AML-193 (cell line): ENCODE data around the gene RRP8.

Experiments
- DNase-seq, 2 experiments: peaks; one replicate each; lab custom pipeline; 2025; lab: John Stamatoyannopoulos, UW

RRP8 gene

GRCh38 chr11:6603287-6604080, at the start of gene RRP8, which contains the start of gene ILK:
Gene RRP8, minus strand, starts transcription at chr11:6603616. Its CDS starts 114 bp downstream, at chr11:6603502.
Gene ILK, plus strand, starts transcription at chr11:6603774. Its CDS starts 498 bp downstream, at chr11:6604272.
- peak; percentile 74 for DNase-seq

GRCh38 chr11:6653097-6653496, 49.7 kb upstream of the RRP8 start:
- peak; percentile 19 to 25 for DNase-seq

DNA sequence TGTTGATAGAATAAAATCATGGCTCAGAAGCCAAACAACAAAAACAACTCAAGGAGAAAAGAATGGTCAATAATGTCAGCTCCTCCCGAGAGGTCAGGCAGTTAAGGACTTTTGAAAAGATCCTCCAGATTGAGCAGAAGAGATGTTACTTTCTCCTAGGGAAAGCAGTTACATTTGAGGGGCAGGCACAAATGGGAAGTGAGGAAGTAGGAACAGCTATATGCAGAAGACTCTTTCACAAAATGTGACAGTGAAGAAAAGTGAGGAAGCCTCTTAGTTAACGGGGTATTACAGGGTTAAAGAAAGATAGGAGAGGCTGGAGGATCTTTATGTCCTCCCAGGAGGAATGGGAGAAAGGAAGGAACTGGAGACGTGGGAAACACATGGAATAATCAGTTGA, 48.8 kb upstream of the RRP8 start:
- no peak for DNase-seq

DNA sequence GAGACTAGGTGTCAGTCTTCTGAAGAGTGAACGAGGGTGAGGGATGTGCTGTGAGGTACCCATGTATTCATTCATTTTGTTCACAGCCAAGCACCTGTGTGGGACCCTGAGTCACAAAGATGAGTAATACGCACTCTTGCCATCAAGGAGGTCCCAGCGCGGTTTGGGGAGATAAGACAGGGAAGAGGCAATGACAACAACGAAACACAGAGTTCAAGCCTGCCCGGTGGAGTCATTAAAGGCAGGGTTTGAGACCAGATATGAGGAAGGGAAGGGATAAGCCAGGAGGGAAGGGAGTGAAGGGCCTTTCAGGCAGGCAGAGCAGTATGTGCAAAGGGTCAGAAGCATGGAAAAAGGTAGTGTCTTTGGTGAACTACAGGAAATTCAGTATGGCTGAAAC, 47.6 kb upstream of the RRP8 start:
- no peak for DNase-seq

GRCh38 chr11:6650104-6650503, 46.7 kb upstream of the RRP8 start:
- no peak for DNase-seq

- DNase-seq, result no peak
Observed at GRCh38 chr11:6648501-6648900, 45.1 kb upstream of the RRP8 start.

DNA sequence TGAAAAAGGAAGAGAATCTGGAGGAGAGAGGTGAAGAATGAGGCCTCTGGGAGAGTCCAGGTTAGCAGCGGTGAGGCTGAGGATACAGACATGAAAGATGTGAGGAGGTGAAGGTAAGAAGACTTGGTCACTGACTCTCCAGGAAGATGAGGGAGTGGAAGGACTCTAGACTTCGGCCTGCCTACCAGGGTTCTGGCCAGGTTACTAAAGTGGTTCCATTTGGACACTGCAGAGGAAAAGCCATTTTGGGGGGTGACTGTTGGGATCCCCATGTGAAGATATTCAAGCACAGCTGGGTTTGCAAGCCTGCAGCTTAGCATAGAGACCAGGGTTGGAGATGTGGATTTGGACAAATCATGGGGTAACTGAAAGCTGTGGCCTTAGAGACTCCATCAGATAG, 44.4 kb upstream of the RRP8 start:
- no peak for DNase-seq

DNA sequence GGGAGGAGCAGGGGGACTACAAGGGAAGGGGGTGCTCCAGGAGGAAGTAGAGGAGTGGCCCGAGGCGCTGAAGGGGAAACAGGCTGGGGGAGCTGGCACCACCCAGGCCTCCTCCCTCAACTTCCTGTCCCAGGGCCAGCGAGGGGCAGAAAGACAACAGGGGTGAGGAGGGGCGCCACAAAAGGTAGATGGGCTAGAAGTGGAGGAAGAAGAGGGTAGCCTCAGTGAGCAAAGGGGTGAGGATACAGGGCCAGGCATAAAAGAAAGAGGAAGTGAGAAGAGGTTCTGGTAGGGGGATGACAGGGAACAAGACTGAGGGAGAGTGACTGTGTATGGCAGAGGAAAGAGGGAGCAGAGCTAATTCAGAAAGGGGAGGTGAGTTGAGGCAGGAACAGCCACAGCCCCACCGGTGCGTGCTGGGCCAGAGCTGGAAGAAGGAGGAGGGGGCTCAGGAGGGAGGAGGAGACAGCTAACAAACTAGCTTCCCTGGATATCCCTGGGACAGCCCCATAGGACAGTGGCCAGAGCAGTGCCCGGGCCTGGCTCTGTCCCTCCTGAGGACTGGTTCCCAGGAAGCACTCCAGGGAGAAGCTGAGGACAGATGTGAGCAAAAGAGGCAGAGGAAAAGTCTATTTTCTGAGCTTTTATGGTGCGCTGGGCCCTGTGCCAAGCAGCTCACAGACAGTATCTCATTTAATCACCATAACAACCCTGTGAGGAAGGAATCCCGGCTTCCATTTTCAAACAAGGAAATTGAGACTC, 43.7 kb upstream of the RRP8 start:
- DNase-seq, result peak; percentile 68 to 72

DNA sequence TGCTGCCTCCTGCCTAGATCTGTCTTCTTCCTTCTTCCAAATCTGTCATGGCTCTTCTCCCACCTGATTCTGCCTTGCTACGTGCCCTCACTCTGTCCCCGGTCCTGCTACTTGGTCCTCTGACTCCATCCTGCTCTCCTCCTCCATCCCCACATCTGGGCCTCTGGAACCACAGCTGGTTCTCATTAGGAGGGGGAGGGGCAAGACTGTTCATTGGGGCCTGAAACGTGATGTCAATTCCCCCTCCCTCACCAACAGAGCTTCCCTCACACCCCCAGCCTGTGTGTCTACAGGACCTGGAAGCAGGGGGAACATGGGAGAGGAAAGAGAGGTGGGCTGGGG, 43.1 kb upstream of the RRP8 start:
- DNase-seq, result no peak

GRCh38 chr11:6646071-6646470, 42.7 kb upstream of the RRP8 start:
- DNase-seq, result no peak

DNA sequence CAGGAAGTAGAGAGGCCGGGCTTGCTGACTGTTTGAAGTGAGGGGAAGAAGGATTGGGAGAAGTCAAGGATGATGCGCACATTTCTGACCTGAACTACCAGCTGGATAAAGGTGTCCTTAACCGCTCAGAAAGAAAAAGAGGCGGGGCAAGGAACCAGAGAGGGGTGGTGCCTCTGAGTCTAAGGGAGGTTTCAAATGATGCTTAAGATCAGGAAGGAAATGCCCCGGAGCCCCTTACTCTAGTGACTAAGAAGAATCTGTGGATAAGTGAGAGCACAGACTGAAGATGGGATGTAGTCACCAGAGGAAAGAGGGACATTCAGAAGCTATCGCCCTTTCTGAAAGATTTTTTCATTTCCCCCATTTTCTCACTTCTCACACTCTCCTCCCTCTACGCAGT, 39.5 kb upstream of the RRP8 start:
- DNase-seq, result no peak

DNA sequence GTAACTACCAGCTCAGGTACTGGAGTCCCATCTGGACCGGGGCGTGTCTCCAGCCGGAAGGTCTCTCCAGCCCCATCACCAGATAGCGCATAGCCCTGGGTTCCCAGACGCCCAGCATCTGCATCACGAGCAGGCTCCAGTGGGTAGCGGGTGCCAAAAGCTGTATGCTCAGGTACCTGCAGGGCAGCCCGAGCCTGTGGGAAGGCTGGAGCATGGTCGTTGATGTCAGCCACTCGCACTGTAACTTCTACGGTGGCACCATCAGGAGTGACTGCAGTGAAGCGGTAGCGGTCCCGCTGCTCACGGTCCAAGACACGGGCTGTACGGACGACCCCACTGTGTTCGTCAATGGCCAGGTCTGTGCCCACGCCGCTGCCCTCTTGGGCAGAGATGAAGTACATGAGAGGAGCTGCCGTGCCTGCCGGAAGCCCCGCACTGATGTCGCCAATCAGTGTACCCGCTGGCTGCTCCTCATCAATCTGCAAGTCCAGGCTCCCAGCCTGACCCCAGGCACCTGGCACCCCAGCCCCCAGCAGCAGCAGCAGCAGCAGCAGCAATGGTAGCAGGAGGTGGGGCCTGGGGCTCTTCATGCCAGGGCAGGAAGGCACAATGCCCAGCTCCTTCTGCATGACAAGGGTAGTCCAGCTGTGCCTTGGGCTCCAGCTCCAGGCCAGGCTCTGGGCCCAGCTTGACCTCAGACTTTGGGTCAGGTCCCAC, 37.7 kb upstream of the RRP8 start:
- no peak for DNase-seq

- DNase-seq, result no peak
Observed at GRCh38 chr11:6640036-6640984, 36.9 kb upstream of the RRP8 start.

DNA sequence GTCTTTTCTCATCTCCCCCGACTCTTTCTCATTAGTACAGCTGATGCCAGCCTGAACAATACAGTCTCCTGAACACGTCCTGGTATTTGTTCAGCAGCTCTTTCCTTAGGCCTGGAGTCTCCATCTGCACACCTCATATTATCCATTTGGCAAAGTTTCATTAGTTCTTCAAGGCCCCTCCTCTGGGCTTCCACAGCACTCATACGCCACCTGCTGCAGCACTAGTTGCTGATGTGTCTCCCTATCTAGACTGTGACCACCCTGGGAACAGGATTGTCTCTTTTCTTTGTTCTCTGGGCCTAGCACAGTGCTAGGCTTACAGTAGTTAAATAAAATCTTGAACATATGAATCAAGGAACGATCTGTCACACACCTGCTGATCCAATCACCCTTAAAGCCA, 35.0 kb upstream of the RRP8 start:
- no peak for DNase-seq

GRCh38 chr11:6637871-6638270, 34.5 kb upstream of the RRP8 start:
- DNase-seq, result no peak

GRCh38 chr11:6636480-6636879, 33.1 kb upstream of the RRP8 start:
- no peak for DNase-seq

- peak; percentile 86 to 87 for DNase-seq
Observed at GRCh38 chr11:6635082-6635932, 31.9 kb upstream of the RRP8 start.

DNA sequence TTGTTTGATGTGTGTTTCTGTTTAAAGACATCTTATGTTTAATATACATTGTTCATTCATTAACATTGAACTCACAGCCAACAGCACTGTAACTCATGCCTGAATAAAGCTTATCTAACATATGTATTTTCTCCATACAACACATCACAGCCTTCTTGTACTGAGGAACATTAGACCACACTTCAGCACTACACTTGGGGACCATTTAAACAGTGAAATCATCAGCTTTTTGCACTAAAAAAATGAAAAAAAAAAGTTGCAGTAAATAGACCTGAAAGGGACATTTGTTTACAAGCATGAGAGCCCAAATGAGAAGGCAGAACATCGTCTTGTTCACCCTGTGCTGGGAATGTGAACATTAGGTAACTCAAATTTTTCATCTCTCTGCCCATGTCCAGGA, 31.1 kb upstream of the RRP8 start:
- DNase-seq, result no peak

- DNase-seq, result no peak
Observed at GRCh38 chr11:6633422-6634408, 30.3 kb upstream of the RRP8 start.
